ENCODE measurements around the gene GOLT1A. TPM values are rescaled to one million over a fixed set of nuclear protein-coding genes. Genes with fewer than 3 reads are reported as not detected.

The GOLT1A gene
- total RNA-seq, 1 experiment from 2014 or later, result not detected

DNA sequence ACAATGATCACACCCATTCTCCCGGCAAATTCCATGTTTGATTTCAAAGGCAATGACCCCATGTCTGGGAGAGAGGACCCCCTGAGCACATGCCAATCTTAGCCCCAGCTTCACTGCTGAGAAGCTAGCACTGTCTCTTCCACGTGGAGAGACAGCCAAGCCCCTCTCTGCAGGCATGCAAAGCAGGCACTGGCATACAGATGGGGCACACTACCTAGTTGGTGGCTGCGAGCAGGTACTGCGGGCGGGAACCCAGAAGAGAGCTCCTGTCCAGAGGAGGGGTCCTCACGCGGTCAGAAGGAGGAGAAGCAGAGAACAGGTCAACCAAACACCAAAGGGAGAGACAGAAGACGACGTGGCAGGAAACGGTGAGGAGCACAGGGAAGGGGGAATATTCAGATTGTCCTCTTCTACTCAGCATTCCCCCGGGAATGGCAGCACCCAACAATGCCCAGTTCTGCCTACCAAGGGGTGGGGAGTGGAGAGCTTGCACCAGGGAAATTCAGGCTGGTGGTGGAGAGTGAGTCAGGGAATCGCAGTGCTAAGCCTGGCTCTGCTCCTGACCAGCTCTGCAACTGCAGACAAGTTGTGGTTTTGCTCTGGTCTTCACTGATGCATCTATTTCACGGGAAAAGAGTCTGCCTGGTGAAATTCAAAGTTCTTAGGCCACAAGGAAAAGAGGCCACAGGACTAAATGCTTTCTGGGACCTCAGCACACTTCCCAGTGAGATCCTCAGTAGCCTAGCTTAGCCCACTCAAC lies 48.1 kb upstream of the GOLT1A start:
- Histone ChIP-seq H3K36me3 (ENCODE audit: insufficient read depth, low read length, poor library complexity, severe bottlenecking) (no peaks in the 10 kb centered on the region), H3K27me3 (replicated peaks; ENCODE audit: insufficient read depth, low read depth, low read length, poor library complexity) (no peaks in the 10 kb centered on the region), H3K4me1 (ENCODE audit: insufficient read depth, low read length, poor library complexity, severe bottlenecking) (no peaks in the 10 kb centered on the region), H3K27ac (ENCODE audit: low read depth, low read length, poor library complexity, severe bottlenecking) (no peak overlapping the region), H3K4me3 (ENCODE audit: low read depth, low read length, poor library complexity, severe bottlenecking) (no peak overlapping the region), H3K9me3 (ENCODE audit: low read depth, low read length, poor library complexity, severe bottlenecking) (no peaks in the 10 kb centered on the region)
- CTCF ChIA-PET, result interaction anchor here (0.5 kb wide), 1 partner anchor 492 kb away, joined by 3 read pairs; no protein-coding TSS in a partner anchor
- intact Hi-C loops (cut with micrococcal nuclease; ENCODE audit: unreplicated experiment), result no loop called here
- no TSS peak for BruUV-seq (replicated peaks)
- TF ChIP-seq, protein P1, sequence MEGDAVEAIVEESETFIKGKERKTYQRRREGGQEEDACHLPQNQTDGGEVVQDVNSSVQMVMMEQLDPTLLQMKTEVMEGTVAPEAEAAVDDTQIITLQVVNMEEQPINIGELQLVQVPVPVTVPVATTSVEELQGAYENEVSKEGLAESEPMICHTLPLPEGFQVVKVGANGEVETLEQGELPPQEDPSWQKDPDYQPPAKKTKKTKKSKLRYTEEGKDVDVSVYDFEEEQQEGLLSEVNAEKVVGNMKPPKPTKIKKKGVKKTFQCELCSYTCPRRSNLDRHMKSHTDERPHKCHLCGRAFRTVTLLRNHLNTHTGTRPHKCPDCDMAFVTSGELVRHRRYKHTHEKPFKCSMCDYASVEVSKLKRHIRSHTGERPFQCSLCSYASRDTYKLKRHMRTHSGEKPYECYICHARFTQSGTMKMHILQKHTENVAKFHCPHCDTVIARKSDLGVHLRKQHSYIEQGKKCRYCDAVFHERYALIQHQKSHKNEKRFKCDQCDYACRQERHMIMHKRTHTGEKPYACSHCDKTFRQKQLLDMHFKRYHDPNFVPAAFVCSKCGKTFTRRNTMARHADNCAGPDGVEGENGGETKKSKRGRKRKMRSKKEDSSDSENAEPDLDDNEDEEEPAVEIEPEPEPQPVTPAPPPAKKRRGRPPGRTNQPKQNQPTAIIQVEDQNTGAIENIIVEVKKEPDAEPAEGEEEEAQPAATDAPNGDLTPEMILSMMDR (conservative IDR thresholded peaks at IDR 0.05; ENCODE audit: low read depth, low read length), result no peak
- TF ChIP-seq EZH2 (IDR thresholded peaks at IDR 0.05; ENCODE audit: borderline replicate concordance, low read depth, low read length, poor library complexity, severe bottlenecking), result no peak
- DNase-seq (ENCODE audit: low spot score), result no peak
- POLR2A ChIA-PET (ENCODE audit: low non-redundant PET), result no interaction called here

DNA sequence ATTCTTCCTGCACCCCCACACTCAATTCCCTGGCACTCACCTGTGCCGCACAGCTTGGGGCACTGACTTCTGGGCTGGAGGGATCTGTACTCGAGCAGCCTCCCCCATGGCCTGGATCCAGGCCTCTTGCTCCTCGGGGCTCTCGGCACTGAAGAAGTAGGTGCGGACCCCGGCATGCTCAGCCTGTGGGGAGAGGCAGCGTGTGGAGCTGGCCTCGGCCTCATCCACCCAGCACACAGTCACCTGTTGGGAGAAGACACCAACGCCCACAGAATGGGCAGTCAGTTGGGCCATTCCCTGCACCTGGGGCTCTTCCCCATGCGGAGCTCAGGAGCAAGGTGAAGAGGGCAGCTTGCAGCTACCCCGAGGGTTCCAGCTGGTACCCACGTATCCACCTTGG lies 47.5 kb upstream of the GOLT1A start:
- CTCF ChIA-PET, result no interaction called here
- Histone ChIP-seq H3K36me3 (ENCODE audit: insufficient read depth, low read length, poor library complexity, severe bottlenecking) (no peaks in the 10 kb centered on the region), H3K4me1 (ENCODE audit: insufficient read depth, low read length, poor library complexity, severe bottlenecking) (peaks cover under 1% of the 10 kb centered on the region), H3K4me3 (ENCODE audit: low read depth, low read length, poor library complexity, severe bottlenecking) (no peak overlapping the region), H3K27me3 (replicated peaks; ENCODE audit: insufficient read depth, low read depth, low read length, poor library complexity) (no peaks in the 10 kb centered on the region), H3K9me3 (ENCODE audit: low read depth, low read length, poor library complexity, severe bottlenecking) (no peaks in the 10 kb centered on the region), H3K27ac (ENCODE audit: low read depth, low read length, poor library complexity, severe bottlenecking) (no peak overlapping the region)
- TF ChIP-seq EZH2 (IDR thresholded peaks at IDR 0.05; ENCODE audit: borderline replicate concordance, low read depth, low read length, poor library complexity, severe bottlenecking), result no peak
- TF ChIP-seq, protein P1 (conservative IDR thresholded peaks at IDR 0.05; ENCODE audit: low read depth, low read length), result no peak
- BruUV-seq (replicated peaks), result no TSS peak
- POLR2A ChIA-PET (ENCODE audit: low non-redundant PET), result no interaction called here
- intact Hi-C loops (cut with micrococcal nuclease; ENCODE audit: unreplicated experiment), result no loop called here
- no peak for DNase-seq (ENCODE audit: low spot score)

DNA sequence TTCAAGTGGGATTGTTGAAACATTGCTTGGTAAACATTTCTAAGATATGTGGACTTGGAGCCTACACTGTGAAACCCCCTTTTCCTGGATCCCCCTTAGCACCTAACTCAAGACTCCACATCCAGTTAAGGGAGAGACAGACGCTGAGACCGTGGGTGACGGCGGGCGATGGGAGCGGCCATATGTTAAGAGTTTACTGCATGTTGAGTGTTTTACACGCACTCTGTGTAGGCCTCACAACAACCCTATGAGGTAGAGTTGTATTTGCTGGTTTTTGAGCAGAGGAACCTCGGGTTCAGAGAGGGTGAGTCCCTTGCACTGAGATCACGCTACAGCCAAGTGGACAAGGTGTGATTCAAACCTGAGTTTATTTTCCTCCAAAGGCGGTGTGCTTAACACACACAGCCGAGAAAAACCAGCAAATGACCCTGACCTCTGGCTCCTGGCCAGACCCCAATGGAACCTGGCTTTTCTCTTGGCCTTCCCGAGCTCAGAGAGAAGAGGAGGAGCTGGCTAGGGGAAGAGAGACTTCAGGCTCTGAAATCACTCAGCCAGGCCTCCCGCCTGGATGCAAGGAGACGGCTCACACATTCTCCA lies 46.9 kb upstream of the GOLT1A start:
- CTCF ChIA-PET, result no interaction called here
- intact Hi-C loops (cut with micrococcal nuclease; ENCODE audit: unreplicated experiment), result no loop called here
- Histone ChIP-seq H3K4me1 (ENCODE audit: insufficient read depth, low read length, poor library complexity, severe bottlenecking) (peaks cover 6% of the 10 kb centered on the region), H3K27ac (ENCODE audit: low read depth, low read length, poor library complexity, severe bottlenecking) (no peak overlapping the region), H3K4me3 (ENCODE audit: low read depth, low read length, poor library complexity, severe bottlenecking) (no peak overlapping the region), H3K27me3 (replicated peaks; ENCODE audit: insufficient read depth, low read depth, low read length, poor library complexity) (no peaks in the 10 kb centered on the region), H3K36me3 (ENCODE audit: insufficient read depth, low read length, poor library complexity, severe bottlenecking) (no peaks in the 10 kb centered on the region), H3K9me3 (ENCODE audit: low read depth, low read length, poor library complexity, severe bottlenecking) (no peaks in the 10 kb centered on the region)
- TF ChIP-seq, protein P1 (conservative IDR thresholded peaks at IDR 0.05; ENCODE audit: low read depth, low read length), result no peak
- TF ChIP-seq EZH2 (IDR thresholded peaks at IDR 0.05; ENCODE audit: borderline replicate concordance, low read depth, low read length, poor library complexity, severe bottlenecking), result no peak
- DNase-seq (ENCODE audit: low spot score), result no peak
- POLR2A ChIA-PET (ENCODE audit: low non-redundant PET), result no interaction called here
- BruUV-seq (replicated peaks), result no TSS peak
